Articular chondrocyte of knee joint (primary cell): ENCODE results near the gene MED7. TPM values are rescaled to one million over a fixed set of nuclear protein-coding genes. Genes with fewer than 3 reads are reported as not detected.

Source experiments
- total RNA-seq: library from RNA; depleted of rRNA; stranded (reverse); fragments of >200 nt; gene quantifications from 2 replicates; pipeline ENCODE4 v1.2.3, GENCODE V29; 2012

MED7 gene, protein sequence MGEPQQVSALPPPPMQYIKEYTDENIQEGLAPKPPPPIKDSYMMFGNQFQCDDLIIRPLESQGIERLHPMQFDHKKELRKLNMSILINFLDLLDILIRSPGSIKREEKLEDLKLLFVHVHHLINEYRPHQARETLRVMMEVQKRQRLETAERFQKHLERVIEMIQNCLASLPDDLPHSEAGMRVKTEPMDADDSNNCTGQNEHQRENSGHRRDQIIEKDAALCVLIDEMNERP
- total RNA-seq = 12.2 and 13.2 TPM in 2 replicates

DNA sequence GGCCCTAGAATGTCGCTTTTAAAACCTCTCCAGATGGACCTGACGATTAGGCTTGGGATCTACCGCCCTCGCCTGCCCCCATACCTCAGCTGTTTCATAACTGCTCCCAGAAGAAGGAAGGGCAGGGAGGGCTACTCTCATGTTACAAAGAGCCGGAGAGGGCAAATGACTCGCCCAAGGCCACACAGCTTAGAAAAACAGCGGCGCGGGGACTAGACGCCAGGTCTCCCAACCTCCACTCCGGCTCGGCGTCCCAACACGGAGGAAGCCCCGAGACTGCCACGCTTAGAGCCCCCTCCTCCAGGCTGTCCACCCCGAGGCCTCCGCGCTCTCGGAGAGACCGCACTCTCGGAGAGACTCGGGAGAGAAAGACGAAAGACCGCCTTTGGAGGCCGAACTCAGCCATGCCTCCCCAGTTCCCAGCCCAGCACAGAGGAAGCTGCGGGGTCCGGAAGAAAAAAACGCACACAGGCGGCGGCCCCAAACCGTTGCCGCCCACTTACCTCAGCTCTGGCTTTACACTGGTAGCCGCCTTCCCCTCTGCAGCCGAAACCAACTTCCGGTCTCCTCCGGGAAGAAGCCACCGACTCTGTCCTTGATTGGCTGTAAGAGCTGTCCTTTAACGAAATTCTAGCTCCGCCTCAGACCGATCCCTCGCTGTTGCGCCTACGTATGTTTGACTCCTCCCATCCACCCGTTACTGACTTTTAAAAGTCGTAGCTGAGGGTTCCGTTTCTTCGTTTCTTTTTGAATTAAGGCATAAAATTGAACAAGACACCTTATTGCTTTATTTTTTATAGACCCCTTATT, at the start of gene MED7:
Gene MED7 (minus strand): TSS at position 549 of the 810 bp plus-strand sequence. CDS start 3,434 bp downstream, outside the sequence.

DNA sequence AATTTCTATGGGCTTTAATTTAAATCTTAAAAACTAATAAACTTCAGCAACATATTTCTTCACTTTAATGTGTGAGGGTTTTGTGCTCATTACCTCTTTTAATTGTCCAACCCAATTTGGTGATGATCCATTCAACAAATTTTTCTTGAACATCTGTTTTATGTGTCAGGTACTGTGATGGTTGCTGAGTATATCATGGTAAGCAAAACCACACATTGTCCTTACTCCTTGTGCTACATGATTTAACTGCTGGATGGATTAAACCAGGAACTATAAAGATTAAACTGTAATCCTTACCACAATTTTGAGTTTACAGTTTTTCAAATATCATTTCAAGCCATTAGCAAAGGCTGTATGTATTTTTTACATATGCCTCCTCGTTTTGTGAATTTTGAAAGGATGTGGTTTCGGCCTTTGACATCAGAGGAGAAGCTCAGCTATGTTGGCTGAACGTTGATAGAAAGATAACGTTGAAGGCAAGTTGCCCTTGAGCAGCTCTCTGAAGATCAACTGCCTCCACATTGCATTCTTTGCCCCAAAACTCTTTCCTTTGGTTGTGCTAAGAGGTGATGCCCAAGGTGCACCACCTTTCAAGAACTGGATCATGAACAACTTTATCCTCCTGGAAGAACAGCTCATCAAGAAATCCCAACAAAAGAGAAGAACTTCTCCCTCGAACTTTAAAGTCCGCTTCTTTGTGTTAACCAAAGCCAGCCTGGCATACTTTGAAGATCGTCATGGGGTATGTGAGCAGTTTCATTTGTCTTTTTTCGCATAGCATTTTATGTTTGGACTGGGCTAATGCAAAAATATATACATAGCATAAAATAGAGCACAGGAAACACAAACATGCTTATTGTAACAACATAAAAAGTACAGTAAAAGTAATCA, 38.0 kb upstream of the MED7 start, which contains the start of gene ITK:
Gene ITK (plus strand): TSS at position 467 of the 891 bp plus-strand sequence. CDS start 138 bp downstream, at position 605.

DNA sequence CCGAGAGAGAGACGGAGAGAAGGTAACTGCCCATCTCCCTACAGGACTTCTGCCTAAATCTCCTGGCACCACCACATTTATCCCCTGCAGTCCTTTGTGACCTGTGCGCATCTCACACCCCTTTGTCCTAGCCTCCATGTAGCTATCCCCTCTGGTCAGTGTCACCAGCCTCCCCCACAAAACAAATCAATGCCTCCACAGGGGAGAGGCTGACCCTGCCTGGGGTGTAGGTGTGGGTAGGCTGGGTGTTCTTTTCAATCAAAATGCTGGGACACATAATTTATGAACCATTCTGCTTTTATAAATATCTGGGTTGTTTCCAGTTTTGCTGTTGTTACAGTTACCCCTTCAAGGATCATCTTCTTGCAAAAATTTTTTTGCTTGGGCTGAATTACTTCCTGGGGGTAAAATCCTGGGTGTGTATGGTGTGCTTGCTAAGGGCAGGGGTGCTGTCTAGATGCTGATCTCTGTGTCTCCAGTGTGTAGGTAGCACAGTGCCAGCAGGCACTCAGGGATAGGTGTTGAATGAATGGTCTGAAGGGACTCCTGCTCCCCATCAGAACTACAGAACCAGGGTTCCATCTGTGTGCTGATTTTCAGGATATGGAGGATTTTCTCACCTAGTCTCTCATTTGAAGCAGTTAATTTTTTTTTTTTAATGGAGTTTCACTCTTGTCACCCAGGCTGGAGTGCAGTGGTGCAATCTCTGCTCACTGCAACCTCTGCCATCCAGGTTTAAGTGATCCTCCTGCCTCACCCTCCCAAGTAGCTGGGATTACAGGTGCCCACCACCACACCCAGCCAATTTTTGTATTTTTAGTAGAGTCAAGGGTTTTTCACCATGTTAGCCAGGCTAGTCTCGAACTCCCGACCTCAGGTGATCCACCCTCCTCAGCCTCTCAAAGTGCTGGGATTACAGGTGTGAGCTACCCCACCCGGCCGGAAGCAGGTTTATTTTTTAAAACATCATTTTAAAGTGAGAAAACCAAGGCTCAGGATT, 23.8 kb upstream of the MED7 start, which contains the start of gene GARIN3:
Gene GARIN3 (minus strand): TSS at position 51 of the 1,000 bp plus-strand sequence. CDS start 96 bp downstream, outside the sequence.

DNA sequence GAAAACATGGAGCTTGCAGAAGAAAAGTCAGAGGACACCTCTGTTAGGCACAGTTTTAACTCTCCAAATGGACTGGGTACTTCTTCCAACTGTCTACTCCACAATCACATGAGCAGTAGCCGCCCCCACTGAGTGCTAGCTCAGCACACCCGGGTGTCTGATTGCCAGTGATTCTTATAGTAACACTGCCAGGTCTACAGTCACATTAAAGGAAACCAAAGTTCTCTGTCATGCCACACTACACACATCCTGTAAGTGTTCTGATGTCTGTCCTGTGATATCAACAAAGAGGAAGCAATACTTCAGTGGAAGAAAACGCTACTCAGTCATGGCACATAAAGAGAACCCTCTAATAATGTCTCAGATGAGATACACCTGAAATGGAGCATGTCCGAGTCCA, 33.7 kb downstream of the MED7 start, which contains the start of gene HAVCR2:
Gene HAVCR2 (minus strand): TSS at position 69 of the 400 bp plus-strand sequence. CDS start 61 bp downstream, at position 8.

Other genes with a start within 250 kb of the MED7 start
- not detected in 2 replicates for gene TIMD4, start 179.6 kb downstream of the MED7 start, total RNA-seq
- 0.11 TPM in 1 of 2 replicates, not detected in the other for gene HAVCR1, start 83.7 kb downstream of the MED7 start, total RNA-seq
- 0.26 and 0.43 TPM in 2 replicates for gene HAVCR2, start 33.8 kb downstream of the MED7 start, total RNA-seq
- gene GARIN3, start 23.4 kb upstream of the MED7 start, total RNA-seq = not detected in 2 replicates
- gene ITK, start 38.0 kb upstream of the MED7 start, total RNA-seq = under 0.01 and 0.65 TPM in 2 replicates
- 2.5 and 8.6 TPM in 2 replicates for gene CYFIP2, start 123.3 kb upstream of the MED7 start, total RNA-seq